KMS-11 (cell line): ENCODE measurements around the gene PUM2.

Experiments used
- H2AFZ ChIP-seq: fragments of 200-600 bp; sonication (generic); 2 replicates; pipeline ENCODE4 v1.6.1; 2016; ENCODE audit warnings: antibody characterized with exemption, mixed run types, low read depth
- H3K27ac ChIP-seq: fragments of 200-600 bp; sonication (generic); 2 replicates; pipeline ENCODE4 v1.6.1; 2016; ENCODE audit warnings: mild to moderate bottlenecking, mixed run types
- H3K27me3 ChIP-seq: fragments of 200-600 bp; sonication (generic); 2 replicates; pipeline ENCODE4 v1.6.1; 2017; ENCODE audit warnings: mild to moderate bottlenecking, low read depth, mixed run types, moderate library complexity; ENCODE audit not compliant: insufficient read depth
- H3K36me3 ChIP-seq: fragments of 200-600 bp; sonication (generic); 2 replicates; pipeline ENCODE4 v1.6.1; 2017; ENCODE audit warnings: mild to moderate bottlenecking, mixed run types; ENCODE audit not compliant: insufficient read depth
- H3K4me1 ChIP-seq: fragments of 200-600 bp; sonication (generic); 2 replicates; pipeline ENCODE4 v1.6.1; 2016; ENCODE audit warnings: mild to moderate bottlenecking, low read depth, mixed run types; ENCODE audit not compliant: poor library complexity, severe bottlenecking
- H3K4me2 ChIP-seq: fragments of 200-600 bp; sonication (generic); 2 replicates; pipeline ENCODE4 v1.7.0; 2016; ENCODE audit warnings: mild to moderate bottlenecking, mixed run types
- H3K4me3 ChIP-seq: fragments of 200-600 bp; sonication (generic); IDR thresholded peaks from 2 replicates; pipeline ENCODE4 v1.6.1; 2017; ENCODE audit warnings: low read depth, low read length, mixed read lengths; ENCODE audit not compliant: insufficient read depth
- H3K79me2 ChIP-seq: fragments of 200-600 bp; sonication (generic); 2 replicates; pipeline ENCODE4 v1.6.1; 2016; ENCODE audit warnings: low read depth, mixed run types; ENCODE audit not compliant: insufficient read depth
- H3K9ac ChIP-seq: fragments of 200-600 bp; sonication (generic); 2 replicates; pipeline ENCODE4 v1.6.1; 2016; ENCODE audit warnings: mild to moderate bottlenecking, mixed run types
- H4K20me1 ChIP-seq: fragments of 200-600 bp; sonication (generic); 2 replicates; pipeline ENCODE4 v1.6.1; 2016; ENCODE audit warnings: mild to moderate bottlenecking, mixed run types; ENCODE audit not compliant: insufficient read depth
- CTCF ChIP-seq: fragments of 200-600 bp; sonication (generic); conservative IDR thresholded peaks from 2 replicates; pipeline ENCODE4 v1.6.1; 2017; ENCODE audit warnings: low read depth, mild to moderate bottlenecking, antibody characterized with exemption, low read length, moderate library complexity, mixed read lengths

Gene PUM2

GRCh38 chr2:20226152-20226545 is 124.5 kb downstream of the PUM2 start:
- no peak overlapping the region for H3K27ac ChIP-seq
- H3K9ac ChIP-seq, result no peak overlapping the region
- no peaks in the 10 kb centered on the region for H3K27me3 ChIP-seq
- peaks cover 28% of the 10 kb centered on the region for H3K4me1 ChIP-seq
- no peak for TF ChIP-seq CTCF
- no peaks in the 10 kb centered on the region for H4K20me1 ChIP-seq
- H3K36me3 ChIP-seq, result no peaks in the 10 kb centered on the region
- no peak overlapping the region for H2AFZ ChIP-seq
- H3K4me3 ChIP-seq, result no peak overlapping the region
- H3K79me2 ChIP-seq, result no peaks in the 10 kb centered on the region
- no peak overlapping the region; the same call in 1 of the 2 replicates for H3K4me2 ChIP-seq

- Histone ChIP-seq H3K27me3 (no peaks in the 10 kb centered on the region), H3K79me2 (no peaks in the 10 kb centered on the region), H3K9ac (peak overlapping the region; percentile 17; the same call in 1 of the 2 replicates), H3K27ac (no peak overlapping the region), H2AFZ (peak overlapping the region; percentile 72), H3K36me3 (no peaks in the 10 kb centered on the region), H3K4me2 (peak overlapping the region; percentile 71), H3K4me3 (no peak overlapping the region), H4K20me1 (no peaks in the 10 kb centered on the region), H3K4me1 (peaks cover 34% of the 10 kb centered on the region)
- TF ChIP-seq CTCF, result peak; percentile 58
Observed at GRCh38 chr2:20225294-20226151, 125.1 kb downstream of the PUM2 start.

GRCh38 chr2:20224716-20225293 is 125.8 kb downstream of the PUM2 start, which contains the start of gene SDC1:
Gene SDC1 (minus strand): TSS chr2:20225130. CDS start chr2:20224867, 263 bp downstream.
- peak within 1 kb of the TSS; percentile 78 for H2AFZ ChIP-seq
- H3K4me1 ChIP-seq, result peaks cover 34% of the 10 kb centered on the region
- no peaks in the 10 kb centered on the region for H3K79me2 ChIP-seq
- H3K4me2 ChIP-seq, result peak within 1 kb of the TSS; percentile 76
- H4K20me1 ChIP-seq, result no peaks in the 10 kb centered on the region
- H3K36me3 ChIP-seq, result no peaks in the 10 kb centered on the region
- TF ChIP-seq CTCF, result no peak
- H3K27ac ChIP-seq, result peak within 1 kb of the TSS; percentile 42; the same call in 1 of the 2 replicates
- no peaks in the 10 kb centered on the region for H3K27me3 ChIP-seq
- no peak within 1 kb of the TSS for H3K4me3 ChIP-seq
- H3K9ac ChIP-seq, result peak within 1 kb of the TSS; percentile 69; the same call in 1 of the 2 replicates

GRCh38 chr2:20224164-20224715 is 126.4 kb downstream of the PUM2 start:
- H3K4me2 ChIP-seq, result peak overlapping the region; percentile 76
- no peaks in the 10 kb centered on the region for H3K27me3 ChIP-seq
- no peaks in the 10 kb centered on the region for H4K20me1 ChIP-seq
- H3K79me2 ChIP-seq, result no peaks in the 10 kb centered on the region
- H3K4me1 ChIP-seq, result peaks cover 34% of the 10 kb centered on the region
- 0 out of 2 replicates have a peak overlapping the region, but pooled peaks have one; percentile 42 for H3K27ac ChIP-seq
- TF ChIP-seq CTCF, result no peak
- H3K9ac ChIP-seq, result peak overlapping the region; percentile 69; the same call in 1 of the 2 replicates
- no peaks in the 10 kb centered on the region for H3K36me3 ChIP-seq
- no peak overlapping the region for H3K4me3 ChIP-seq
- H2AFZ ChIP-seq, result peak overlapping the region; percentile 78
